Measurements from ENCODE around the gene TTC6.

The TTC6 gene

GRCh38 chr14:37583358-37584210 is 11.8 kb upstream of the TTC6 start:
- no peak overlapping the region for H3K27ac ChIP-seq (replicated peaks)
- no peak for DNase-seq (ENCODE audit: low read depth in 1 of 2, low spot score in 1 of 2)

GRCh38 chr14:37584211-37585100 is 11.0 kb upstream of the TTC6 start:
- Histone ChIP-seq H3K27me3 (ENCODE audit: insufficient read depth, poor library complexity, severe bottlenecking) (peaks cover 37% of the 10 kb centered on the region), H3K27ac (replicated peaks) (no peak overlapping the region), H3K4me3 (replicated peaks; ENCODE audit: insufficient read depth, low read length) (no peak overlapping the region)
- no peak for TF ChIP-seq SPI1 (IDR thresholded peaks at IDR 0.05; ENCODE audit: borderline replicate concordance, low read depth)
- TF ChIP-seq REST (IDR thresholded peaks at IDR 0.05; ENCODE audit: insufficient replicate concordance, low read depth): no peak
- TF ChIP-seq GABPA (IDR thresholded peaks at IDR 0.05; ENCODE audit: low read depth): no peak
- TF ChIP-seq POLR2AphosphoS5 (IDR thresholded peaks at IDR 0.05; ENCODE audit: low read depth): no peak
- no peak for TF ChIP-seq CTCF (IDR thresholded peaks at IDR 0.05; ENCODE audit: insufficient read depth, low read length)
- DNase-seq (ENCODE audit: low read depth in 1 of 2, low spot score in 1 of 2): no peak

More at GRCh38 chr14:37583358-37584210, 11.8 kb upstream of the TTC6 start:
- no peak overlapping the region for H3K4me3 ChIP-seq (replicated peaks; ENCODE audit: insufficient read depth, low read length)
- no peak for TF ChIP-seq CTCF (IDR thresholded peaks at IDR 0.05; ENCODE audit: insufficient read depth, low read length)
- no peak for TF ChIP-seq REST (IDR thresholded peaks at IDR 0.05; ENCODE audit: insufficient replicate concordance, low read depth)
- no peak for TF ChIP-seq SPI1 (IDR thresholded peaks at IDR 0.05; ENCODE audit: borderline replicate concordance, low read depth)
- TF ChIP-seq GABPA (IDR thresholded peaks at IDR 0.05; ENCODE audit: low read depth): no peak
- no peak for TF ChIP-seq POLR2AphosphoS5 (IDR thresholded peaks at IDR 0.05; ENCODE audit: low read depth)
- H3K27me3 ChIP-seq (ENCODE audit: insufficient read depth, poor library complexity, severe bottlenecking): peaks cover 30% of the 10 kb centered on the region

- Histone ChIP-seq H3K27me3 (ENCODE audit: insufficient read depth, poor library complexity, severe bottlenecking) (peaks cover 40% of the 10 kb centered on the region), H3K27ac (replicated peaks) (no peak overlapping the region), H3K4me3 (replicated peaks; ENCODE audit: insufficient read depth, low read length) (no peak overlapping the region)
- DNase-seq (ENCODE audit: low read depth in 1 of 2, low spot score in 1 of 2): no peak
- no peak for TF ChIP-seq REST (IDR thresholded peaks at IDR 0.05; ENCODE audit: insufficient replicate concordance, low read depth)
- TF ChIP-seq CTCF (IDR thresholded peaks at IDR 0.05; ENCODE audit: insufficient read depth, low read length): no peak
- TF ChIP-seq GABPA (IDR thresholded peaks at IDR 0.05; ENCODE audit: low read depth): no peak
- TF ChIP-seq POLR2AphosphoS5 (IDR thresholded peaks at IDR 0.05; ENCODE audit: low read depth): no peak
- TF ChIP-seq SPI1 (IDR thresholded peaks at IDR 0.05; ENCODE audit: borderline replicate concordance, low read depth): no peak
These were observed 10.3 kb upstream of the TTC6 start for GRCh38 chr14:37585101-37585511.
